Mesenchymal stem cell (in vitro differentiated cells and primary cell): ENCODE data around the gene TAF3.

ENCODE experiments used
- DNase-seq: peaks from one replicate; pipeline ENCODE4 v3.0.0-alpha.2; 2013
- H2AFZ ChIP-seq: one replicate; pipeline ENCODE4 v1.6.1; 2013; ENCODE audit warnings: low read depth, mild to moderate bottlenecking, control low read depth, inconsistent platforms, low read length, moderate library complexity
- H2AK5ac ChIP-seq: 2 replicates; pipeline ENCODE4 v1.6.1; 2013; ENCODE audit warnings: low read length, moderate library complexity, mild to moderate bottlenecking, inconsistent platforms; ENCODE audit not compliant: severe bottlenecking
- H2BK120ac ChIP-seq: one replicate; pipeline ENCODE4 v1.6.1; 2013; ENCODE audit warnings: low read depth, mild to moderate bottlenecking, inconsistent platforms, low read length, moderate library complexity
- H2BK12ac ChIP-seq, 2 experiments: one replicate each; pipeline ENCODE4 v1.6.1; 2013; ENCODE audit warnings: inconsistent platforms in 2 of 2, low read length in 2 of 2, mild to moderate bottlenecking in 2 of 2, moderate library complexity in 2 of 2, control low read depth in 1 of 2
- H2BK15ac ChIP-seq: one replicate; pipeline ENCODE4 v1.6.1; 2013; ENCODE audit warnings: mild to moderate bottlenecking, low read depth, inconsistent platforms; ENCODE audit not compliant: poor library complexity, severe bottlenecking
- H2BK5ac ChIP-seq: 2 replicates; pipeline ENCODE4 v1.6.1; 2013; ENCODE audit warnings: low read depth, mild to moderate bottlenecking, low read length, control low read depth, inconsistent platforms; ENCODE audit not compliant: poor library complexity, severe bottlenecking
- H3K14ac ChIP-seq, 2 experiments: one replicate each; pipeline ENCODE4 v1.6.1; 2013; ENCODE audit warnings: inconsistent platforms in 2 of 2, low read length in 2 of 2, control low read depth in 1 of 2, mild to moderate bottlenecking in 1 of 2, moderate library complexity in 1 of 2
- H3K18ac ChIP-seq, 2 experiments: one replicate each; pipeline ENCODE4 v1.6.1; 2013; ENCODE audit warnings: inconsistent platforms in 2 of 2, low read length in 2 of 2, control low read depth in 1 of 2, low read depth in 1 of 2, mild to moderate bottlenecking in 1 of 2
- H3K23ac ChIP-seq, 2 experiments: one replicate each; pipeline ENCODE4 v1.6.1; 2013; ENCODE audit warnings: inconsistent platforms in 2 of 2, low read length in 2 of 2, mild to moderate bottlenecking in 2 of 2, moderate library complexity in 2 of 2, control low read depth in 1 of 2
- H3K27ac ChIP-seq: 2 replicates; pipeline ENCODE4 v1.5.1; 2013; ENCODE audit warnings: mild to moderate bottlenecking, moderate library complexity, low read length, control low read depth, inconsistent platforms; ENCODE audit not compliant: poor library complexity, severe bottlenecking
- H3K27me3 ChIP-seq, 2 experiments: 2 replicates each; pipeline versions ENCODE4 v1.6.1 to v1.7.0; 2013; ENCODE audit warnings: low read length in 2 of 2, mild to moderate bottlenecking in 2 of 2, moderate library complexity in 2 of 2, control low read depth in 1 of 2, inconsistent platforms in 1 of 2; ENCODE audit not compliant: control insufficient read depth in 1 of 2, insufficient read depth in 1 of 2
- H3K36me3 ChIP-seq, 2 experiments: 2 replicates each; pipeline versions ENCODE4 v1.6.1 to v1.7.0; 2013; ENCODE audit warnings: low read length in 2 of 2, control low read depth in 1 of 2, inconsistent platforms in 1 of 2, low read depth in 1 of 2, mild to moderate bottlenecking in 1 of 2; ENCODE audit not compliant: insufficient read depth in 2 of 2, control insufficient read depth in 1 of 2
- H3K4ac ChIP-seq, 2 experiments: one replicate each; pipeline ENCODE4 v1.6.1; 2013; ENCODE audit warnings: inconsistent platforms in 2 of 2, low read length in 2 of 2, mild to moderate bottlenecking in 2 of 2, moderate library complexity in 2 of 2, control low read depth in 1 of 2, low read depth in 1 of 2
- H3K4me1 ChIP-seq: 2 replicates; pipeline ENCODE4 v1.6.1; 2013; ENCODE audit warnings: low read depth, low read length, control low read depth; ENCODE audit not compliant: control insufficient read depth, insufficient read depth
- H3K4me2 ChIP-seq: 2 replicates; pipeline ENCODE4 v1.6.1; 2013; ENCODE audit warnings: low read length, mild to moderate bottlenecking, inconsistent platforms; ENCODE audit not compliant: poor library complexity, severe bottlenecking
- H3K4me3 ChIP-seq, 2 experiments: 2 replicates each; pipeline versions ENCODE4 v1.5.1 to v1.7.0; 2013; ENCODE audit warnings: low read length in 2 of 2, mild to moderate bottlenecking in 2 of 2, control low read depth in 1 of 2, low read depth in 1 of 2; ENCODE audit not compliant: insufficient read depth in 1 of 2
- H3K79me1 ChIP-seq: replicated peaks from 2 replicates; pipeline ENCODE4 v1.6.1; 2013; ENCODE audit warnings: mild to moderate bottlenecking, control low read depth, low read length, inconsistent platforms; ENCODE audit not compliant: poor library complexity, severe bottlenecking
- H3K9ac ChIP-seq: 2 replicates; pipeline ENCODE4 v1.7.0; 2013; ENCODE audit warnings: mild to moderate bottlenecking, low read length, moderate library complexity
- H3K9me3 ChIP-seq: 2 replicates; pipeline ENCODE4 v1.7.0; 2013; ENCODE audit warnings: mild to moderate bottlenecking, low read length; ENCODE audit not compliant: control insufficient read depth
- H4K8ac ChIP-seq: one replicate; pipeline ENCODE4 v1.6.1; 2013; ENCODE audit warnings: inconsistent platforms, mild to moderate bottlenecking, low read length, moderate library complexity
- H4K91ac ChIP-seq: one replicate; pipeline ENCODE4 v1.6.1; 2013; ENCODE audit warnings: mild to moderate bottlenecking, low read length, inconsistent platforms
- WGBS: methylation state at CpG from one replicate; pipeline ENCODE4 v1.1.7; 2013; ENCODE audit warnings: mixed read lengths; 5-methylcytosine and 5-hydroxymethylcytosine counted together

Gene TAF3

DNA sequence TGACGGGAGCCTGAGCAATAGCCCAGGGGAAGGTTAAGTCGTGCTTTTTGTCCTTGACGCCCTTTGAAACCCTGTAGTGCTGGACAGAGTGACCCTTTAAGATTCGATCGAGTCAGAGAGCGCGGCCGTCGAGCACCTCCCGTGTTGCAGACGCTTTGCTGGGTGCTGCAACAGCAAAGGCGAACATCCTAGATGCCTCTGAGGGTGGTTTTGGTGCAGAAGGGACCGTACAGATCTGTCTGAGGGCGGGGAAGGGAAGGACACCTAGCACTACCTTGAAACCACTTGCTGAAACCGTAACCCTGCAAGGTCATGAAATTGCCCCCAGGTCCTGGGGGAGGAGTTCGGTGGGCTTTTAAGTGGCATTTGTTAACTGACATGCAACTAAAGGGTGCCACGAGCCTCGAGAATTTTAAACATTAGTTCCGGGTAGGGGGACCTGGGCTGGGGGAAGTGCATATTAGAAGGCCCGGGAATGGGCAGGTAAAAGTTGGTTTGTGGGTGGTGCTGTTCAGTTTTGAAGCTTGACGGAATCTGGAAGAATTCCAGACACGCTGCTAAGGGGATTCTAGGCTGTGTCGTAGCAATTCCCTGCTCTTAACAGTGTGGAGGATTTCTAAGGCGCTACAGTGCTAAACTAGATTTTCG lies 29.5 kb upstream of the TAF3 start:
- H2BK120ac ChIP-seq = no peak overlapping the region
- H3K18ac ChIP-seq = peak overlapping the region; percentile 95 to 98
- no peak overlapping the region for H2BK15ac ChIP-seq
- no peaks in the 10 kb centered on the region for H3K79me1 ChIP-seq
- H3K9me3 ChIP-seq = no peaks in the 10 kb centered on the region
- H2BK12ac ChIP-seq = no peak overlapping the region
- H3K4me2 ChIP-seq = peak overlapping the region; percentile 77
- peaks cover 5% of the 10 kb centered on the region for H3K4me1 ChIP-seq
- peak overlapping the region; percentile 81 to 93 for H3K4me3 ChIP-seq
- no peak overlapping the region for H2BK5ac ChIP-seq
- H2AFZ ChIP-seq = no peak overlapping the region
- peaks cover 5 to 24% of the 10 kb centered on the region in 2 experiments for H3K36me3 ChIP-seq
- peak overlapping the region; percentile 48 to 72 for H3K4ac ChIP-seq
- H3K23ac ChIP-seq = no peak overlapping the region
- H4K91ac ChIP-seq = peak overlapping the region; percentile 93
- no peak overlapping the region for H2AK5ac ChIP-seq
- WGBS = under 1% methylated on average over 22 of the region's 25 CpGs
- no peak overlapping the region for H3K14ac ChIP-seq
- DNase-seq = peak; percentile 41
- no peak overlapping the region for H4K8ac ChIP-seq
- peak overlapping the region; percentile 14 for H3K27ac ChIP-seq
- no peaks in the 10 kb centered on the region for H3K27me3 ChIP-seq
- peak overlapping the region; percentile 97 for H3K9ac ChIP-seq

DNA sequence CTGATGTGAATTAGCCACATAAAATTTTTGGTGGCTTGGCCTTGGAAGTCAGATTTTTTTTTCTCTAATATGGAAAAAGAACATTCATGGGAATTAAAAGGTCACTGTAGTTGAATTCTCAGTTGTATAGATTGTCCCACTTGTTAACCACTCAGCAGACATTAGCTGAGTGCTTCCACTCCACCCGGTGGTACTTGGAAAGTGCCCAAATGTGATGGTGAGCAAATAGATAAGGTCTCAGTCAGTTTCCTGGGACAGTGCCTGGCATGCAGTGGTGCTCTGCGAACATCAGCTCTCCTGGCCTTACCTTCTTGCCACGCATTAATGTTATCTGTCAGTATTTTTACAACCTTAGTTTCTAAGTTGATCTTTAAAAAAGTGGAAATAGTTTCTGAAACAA lies 28.9 kb upstream of the TAF3 start:
- peak overlapping the region in 1 of 2 experiments; percentile 93 for H3K4me3 ChIP-seq
- no peak overlapping the region for H3K4ac ChIP-seq
- H2BK12ac ChIP-seq = no peak overlapping the region
- no peaks in the 10 kb centered on the region for H3K27me3 ChIP-seq
- H3K9me3 ChIP-seq = no peaks in the 10 kb centered on the region
- WGBS = 0% methylated on average over 1 of the region's 3 CpGs
- H3K23ac ChIP-seq = no peak overlapping the region
- H4K91ac ChIP-seq = no peak overlapping the region
- H3K4me2 ChIP-seq = peak overlapping the region; percentile 77
- H2BK120ac ChIP-seq = no peak overlapping the region
- peak overlapping the region; percentile 97 for H3K9ac ChIP-seq
- no peak overlapping the region for H2BK15ac ChIP-seq
- H3K79me1 ChIP-seq = no peaks in the 10 kb centered on the region
- no peak overlapping the region for H4K8ac ChIP-seq
- peaks cover 5% of the 10 kb centered on the region for H3K4me1 ChIP-seq
- H2AK5ac ChIP-seq = no peak overlapping the region
- H2BK5ac ChIP-seq = no peak overlapping the region
- no peak overlapping the region for H3K18ac ChIP-seq
- no peak overlapping the region for H3K14ac ChIP-seq
- peaks cover 5 to 24% of the 10 kb centered on the region in 2 experiments for H3K36me3 ChIP-seq
- no peak overlapping the region for H2AFZ ChIP-seq
- no peak overlapping the region for H3K27ac ChIP-seq
- peak; percentile 46 for DNase-seq

DNA sequence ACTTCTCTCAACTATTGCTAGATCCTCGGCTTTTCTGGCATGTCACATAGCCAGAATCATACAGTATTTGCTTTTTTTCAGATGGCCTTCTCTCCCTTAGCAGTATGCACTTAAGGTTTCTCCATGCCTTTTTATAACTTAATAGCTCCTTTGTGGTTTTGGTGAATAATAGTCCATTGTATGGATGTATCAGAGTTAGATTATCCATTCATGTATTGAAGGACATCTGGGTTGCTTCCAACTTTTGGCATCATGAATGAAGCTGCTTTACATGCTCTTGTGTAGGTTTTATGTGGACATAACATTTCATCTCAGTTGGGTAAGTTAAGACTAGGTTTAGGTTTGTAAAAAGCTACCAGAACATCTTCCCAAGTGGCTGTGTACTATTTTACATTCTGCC lies 25.8 kb upstream of the TAF3 start:
- DNase-seq = no peak
- Histone ChIP-seq H2BK120ac (no peak overlapping the region), H3K14ac (no peak overlapping the region), H3K4ac (no peak overlapping the region), H3K79me1 (no peaks in the 10 kb centered on the region), H4K8ac (no peak overlapping the region), H3K27me3 (no peaks in the 10 kb centered on the region), H3K4me1 (peaks cover 5% of the 10 kb centered on the region), H3K4me3 (no peak overlapping the region), H2AFZ (no peak overlapping the region), H3K36me3 (peaks cover 0 to 32% of the 10 kb centered on the region in 2 experiments), H2BK5ac (no peak overlapping the region), H3K9ac (no peak overlapping the region), H3K27ac (no peak overlapping the region), H2BK15ac (no peak overlapping the region), H3K23ac (no peak overlapping the region), H2AK5ac (no peak overlapping the region), H2BK12ac (no peak overlapping the region), H3K18ac (no peak overlapping the region), H3K9me3 (no peaks in the 10 kb centered on the region), H4K91ac (no peak overlapping the region), H3K4me2 (no peak overlapping the region)
- 79% methylated on average over 1 of the region's 1 CpG for WGBS

DNA sequence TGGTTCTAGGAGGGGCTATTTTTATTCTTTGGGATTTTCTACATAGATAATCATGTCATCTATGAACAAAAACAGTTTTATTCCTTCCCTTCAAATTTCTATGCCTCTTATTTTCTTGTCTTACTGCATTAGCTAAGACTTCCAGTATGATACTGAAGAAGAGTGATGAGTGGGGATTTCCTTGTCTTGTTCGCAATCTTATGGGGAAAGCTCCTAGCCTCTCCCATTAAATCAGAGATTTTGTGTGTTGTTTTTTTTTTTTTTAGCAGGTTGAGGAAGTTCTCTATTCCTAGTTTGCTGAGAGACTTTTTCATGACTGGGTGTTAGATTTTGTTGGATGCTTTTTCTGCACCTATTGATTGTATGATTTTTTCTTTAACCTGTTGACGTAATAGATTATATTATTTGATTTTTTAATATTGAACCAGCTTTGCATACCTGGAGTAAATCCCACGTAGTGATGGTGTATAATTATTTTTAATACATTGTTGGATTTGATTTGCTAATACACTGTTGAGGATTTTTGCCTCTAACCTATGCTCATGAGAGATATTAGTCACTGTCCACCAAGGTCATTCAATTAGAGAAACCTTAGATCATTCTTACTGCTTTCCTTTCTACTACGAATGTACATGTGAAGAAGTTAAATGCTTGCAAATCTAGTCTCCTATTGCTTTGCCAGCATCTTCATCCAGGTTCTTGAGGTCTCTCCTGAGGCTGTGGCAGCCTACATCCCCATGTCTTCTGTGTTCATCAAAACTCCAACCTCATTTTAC lies 23.9 kb upstream of the TAF3 start:
- DNase-seq = no peak
- Histone ChIP-seq H3K4me2 (no peak overlapping the region), H3K23ac (no peak overlapping the region), H3K79me1 (peaks cover under 1% of the 10 kb centered on the region), H3K4ac (no peak overlapping the region), H3K9ac (peak overlapping the region; percentile 31), H3K4me1 (peaks cover 4% of the 10 kb centered on the region), H2AK5ac (no peak overlapping the region), H3K27ac (no peak overlapping the region), H3K27me3 (no peaks in the 10 kb centered on the region), H2AFZ (no peak overlapping the region), H3K36me3 (peaks cover 4 to 48% of the 10 kb centered on the region in 2 experiments), H3K18ac (no peak overlapping the region), H3K4me3 (no peak overlapping the region), H4K91ac (no peak overlapping the region), H2BK15ac (no peak overlapping the region), H4K8ac (no peak overlapping the region), H2BK5ac (no peak overlapping the region), H3K9me3 (no peaks in the 10 kb centered on the region), H2BK120ac (no peak overlapping the region), H3K14ac (no peak overlapping the region), H2BK12ac (no peak overlapping the region)
- WGBS = 100% methylated on average over 2 of the region's 4 CpGs
